NCI-H82 (cell line): ENCODE measurements around the gene ADAMTS2.

Experiments used
- DNase-seq: peaks from one replicate; lab custom pipeline; 2025; lab: John Stamatoyannopoulos, UW

The ADAMTS2 gene

DNA sequence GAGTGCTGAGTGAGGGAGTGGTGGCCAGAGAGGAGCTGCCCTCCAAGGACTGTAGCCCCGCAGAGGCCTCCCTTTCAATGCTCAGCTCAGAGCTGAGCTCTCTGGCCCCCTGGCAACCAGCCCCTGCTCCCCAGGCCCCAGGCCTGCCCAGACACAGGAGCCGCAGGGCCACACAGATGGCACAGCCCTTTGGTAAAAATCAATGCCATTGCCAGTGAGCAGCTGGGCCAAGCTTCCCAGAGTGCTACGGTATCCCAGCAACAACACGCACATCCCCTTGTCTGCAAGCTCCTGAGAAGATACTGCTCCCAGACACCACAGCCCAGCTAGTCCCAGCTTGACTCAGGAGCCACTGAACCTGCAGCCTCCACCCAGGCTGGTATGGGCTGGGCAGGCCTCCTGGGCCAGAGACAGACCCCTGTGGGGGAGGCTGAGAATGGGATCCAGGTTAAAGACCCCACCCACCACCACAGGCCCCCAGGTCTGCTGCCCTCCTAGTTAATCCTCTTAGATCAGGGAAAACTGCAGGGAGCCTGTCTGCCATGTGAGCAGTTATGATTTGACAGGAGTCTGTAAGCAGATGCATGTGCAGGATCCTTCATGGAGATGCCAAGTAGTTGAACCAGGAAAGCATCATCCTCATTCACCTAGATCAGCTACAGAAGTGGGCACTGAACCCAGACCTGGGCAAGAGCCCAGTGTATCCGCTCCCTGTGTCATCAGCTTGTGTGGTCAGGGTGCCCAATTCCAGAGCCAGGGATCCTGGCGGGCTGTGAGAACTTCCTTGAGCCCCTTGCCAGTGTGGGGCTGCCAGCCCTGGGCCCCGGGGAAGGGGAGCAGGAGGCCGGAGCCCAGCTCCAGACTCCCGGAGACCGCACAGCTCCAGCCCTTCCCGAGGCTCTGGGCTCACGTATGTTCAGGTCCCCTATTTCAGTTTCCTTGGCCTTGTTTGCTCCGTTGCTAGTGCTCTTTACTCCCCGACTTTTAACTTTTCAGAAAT, 26.7 kb upstream of the ADAMTS2 start:
- peak; percentile 78 for DNase-seq

DNA sequence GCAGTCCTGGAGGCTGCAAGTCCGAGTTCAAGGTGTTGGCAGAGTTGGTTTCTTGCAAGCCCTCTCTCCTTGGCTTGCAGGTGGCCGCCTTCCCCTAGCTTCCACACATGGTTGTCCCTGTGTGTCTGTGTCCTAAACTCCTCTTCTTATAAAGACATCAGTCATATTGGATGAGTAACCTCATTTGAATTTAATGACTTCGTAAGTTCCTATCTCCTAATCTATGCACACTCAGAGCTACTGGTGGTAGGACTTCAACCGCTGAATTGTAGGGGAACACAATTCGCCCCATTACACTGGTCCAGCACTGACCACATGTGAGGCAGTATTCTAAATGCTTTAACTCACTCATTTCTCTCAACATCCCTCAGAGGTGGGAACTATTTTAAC, 25.9 kb upstream of the ADAMTS2 start:
- no peak for DNase-seq

DNA sequence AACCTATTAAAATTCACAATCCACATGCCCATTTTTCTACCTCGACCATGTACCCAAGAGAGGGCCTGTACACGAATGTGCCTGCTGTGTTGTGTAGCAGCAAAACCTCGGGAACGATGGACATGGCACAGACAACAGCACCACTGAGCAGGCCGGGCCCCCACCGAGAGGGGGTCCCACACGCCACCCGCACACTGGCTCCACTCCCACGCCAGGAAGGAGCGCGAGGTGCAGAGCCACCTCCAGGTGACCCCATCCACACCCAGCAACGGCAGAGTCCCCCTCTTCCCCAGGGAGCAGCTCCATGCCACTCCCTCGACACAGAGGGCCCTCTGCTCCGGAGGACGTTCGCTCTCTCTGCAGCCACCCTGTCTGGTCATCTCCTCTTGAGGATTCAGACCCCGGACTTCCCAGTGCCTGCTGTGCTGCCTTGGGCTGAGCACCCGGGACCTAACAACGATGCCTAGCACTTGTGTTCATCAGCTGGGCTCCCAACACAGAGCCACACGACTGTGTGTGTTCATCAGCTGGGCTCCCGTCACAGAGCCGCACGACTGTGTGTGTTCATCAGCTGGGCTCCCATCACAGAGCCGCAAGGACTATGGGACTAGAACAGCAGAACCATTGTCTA, 25.3 kb upstream of the ADAMTS2 start:
- no peak for DNase-seq

DNA sequence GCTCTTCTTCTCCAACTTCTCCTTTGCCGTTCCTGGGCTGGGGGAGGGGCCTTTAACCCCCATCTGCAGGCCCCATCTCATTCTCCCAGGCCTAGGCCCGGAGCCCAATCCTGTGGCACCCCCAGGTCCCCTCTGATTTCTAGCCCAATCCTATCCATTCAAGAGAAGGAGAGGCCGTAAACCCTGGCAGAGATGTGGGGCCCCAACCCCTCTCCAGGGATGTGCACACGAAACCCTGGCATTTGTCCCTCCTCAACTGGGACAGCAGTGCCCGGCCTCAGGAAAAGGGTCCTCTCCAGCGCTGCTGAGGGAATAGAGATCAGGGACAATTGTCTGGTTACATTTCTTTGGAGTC, 24.2 kb upstream of the ADAMTS2 start:
- no peak for DNase-seq

DNA sequence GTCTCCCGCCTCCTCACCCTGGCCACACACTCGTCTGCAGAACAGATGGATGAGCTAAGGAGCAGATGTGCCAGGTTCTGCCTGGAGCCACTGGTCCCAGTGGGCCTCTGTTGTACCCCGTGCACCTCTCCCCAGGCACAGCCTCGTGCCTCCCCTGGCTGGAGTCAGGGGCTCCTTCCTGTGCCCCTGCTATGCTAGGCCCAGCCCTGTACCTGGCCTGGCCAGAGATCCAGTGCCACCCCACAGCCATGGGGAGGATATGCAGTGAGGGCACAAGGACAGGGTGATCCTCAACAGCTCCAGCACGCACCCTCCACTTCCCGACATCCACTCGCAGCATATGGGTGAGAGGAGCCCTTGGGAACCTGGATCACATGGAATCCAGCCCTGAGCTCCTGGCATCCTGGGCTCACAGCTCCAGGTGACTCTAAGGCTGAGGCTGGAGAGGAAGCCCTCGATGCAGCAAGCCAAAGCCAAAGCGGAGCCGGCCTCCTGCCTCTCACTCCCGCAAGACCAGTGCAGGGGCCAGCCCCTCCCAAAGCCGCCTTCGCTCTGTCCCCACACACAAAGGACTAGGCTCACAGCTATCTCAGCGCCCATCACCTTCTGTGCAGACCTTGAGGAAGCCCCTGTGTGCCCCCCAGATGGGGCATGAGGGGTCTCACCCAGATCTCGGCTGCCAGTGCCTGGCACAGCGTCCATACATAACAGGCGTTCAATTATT, 23.7 kb upstream of the ADAMTS2 start:
- no peak for DNase-seq

DNA sequence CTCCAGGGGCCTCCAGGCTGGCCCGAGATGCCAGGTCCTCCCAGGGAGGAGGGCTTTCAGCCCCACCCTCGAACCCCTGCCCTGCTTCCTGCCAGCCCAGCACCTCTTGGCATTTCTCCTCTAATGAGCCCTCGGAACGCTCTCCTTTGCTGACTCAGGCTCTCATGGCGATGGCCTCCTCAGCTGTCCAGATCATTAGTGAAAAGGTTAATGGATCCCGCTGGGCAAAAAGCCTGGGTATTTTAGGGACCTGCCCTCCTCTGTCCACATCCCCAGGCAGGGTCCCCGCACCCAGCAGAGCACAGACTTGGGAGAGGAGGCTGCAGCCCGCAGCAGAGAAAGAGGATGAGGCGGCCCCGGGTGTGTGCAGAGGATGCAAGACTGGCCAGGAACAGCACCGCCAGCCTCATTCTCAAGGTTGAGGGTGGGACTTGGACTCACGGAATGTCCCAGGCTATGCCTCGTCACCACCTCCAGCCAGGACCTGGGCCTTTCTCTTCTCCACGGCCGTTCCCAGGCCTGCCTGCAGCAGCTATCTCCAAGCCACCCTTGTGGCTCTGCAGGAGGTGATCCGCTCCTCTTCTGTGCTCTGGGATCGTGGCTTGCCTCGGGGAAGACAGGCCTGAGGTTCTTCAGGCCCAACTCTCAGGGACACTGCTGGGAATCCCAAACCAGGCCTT, 23.0 kb upstream of the ADAMTS2 start:
- DNase-seq: no peak

DNA sequence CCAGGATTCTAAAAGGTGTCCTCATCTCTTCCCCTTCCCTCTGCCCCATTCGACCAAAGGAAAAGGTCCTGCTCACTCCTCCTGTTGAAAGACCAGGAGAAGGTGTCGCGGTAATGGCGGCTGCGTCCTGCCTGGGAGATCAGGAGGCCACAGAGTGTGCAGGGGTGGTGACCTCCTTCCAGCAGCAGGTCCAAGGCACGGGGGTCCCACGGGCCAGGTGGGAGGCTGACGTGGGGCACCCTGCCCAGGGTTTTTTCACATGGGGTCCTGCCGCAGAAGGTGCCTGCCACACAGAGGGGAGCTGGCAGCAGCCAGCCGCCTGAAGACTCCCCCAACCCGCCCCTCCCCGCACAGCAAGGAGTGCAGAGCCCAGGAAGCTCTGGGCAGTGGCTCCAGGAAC, 22.2 kb upstream of the ADAMTS2 start:
- no peak for DNase-seq

DNA sequence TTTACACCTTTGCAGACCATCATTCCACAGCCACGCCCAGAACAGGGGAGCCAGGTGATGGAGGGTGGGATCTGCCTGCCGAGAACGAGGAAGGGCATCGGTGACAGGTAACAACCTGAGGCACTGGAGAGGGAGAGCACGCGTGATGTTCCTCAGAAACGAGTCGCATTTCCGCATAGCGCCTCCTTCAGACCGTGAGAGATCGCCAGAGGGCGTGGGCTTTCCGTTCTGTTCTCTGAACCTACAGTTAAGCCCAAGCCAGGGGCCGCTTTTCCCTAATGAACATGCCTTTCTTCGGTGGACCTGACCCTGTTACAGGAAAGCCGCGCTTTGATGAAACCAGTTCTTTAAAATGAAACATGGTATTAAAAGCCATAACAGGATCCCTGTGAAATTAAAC, 17.1 kb upstream of the ADAMTS2 start:
- peak; percentile 32 for DNase-seq

DNA sequence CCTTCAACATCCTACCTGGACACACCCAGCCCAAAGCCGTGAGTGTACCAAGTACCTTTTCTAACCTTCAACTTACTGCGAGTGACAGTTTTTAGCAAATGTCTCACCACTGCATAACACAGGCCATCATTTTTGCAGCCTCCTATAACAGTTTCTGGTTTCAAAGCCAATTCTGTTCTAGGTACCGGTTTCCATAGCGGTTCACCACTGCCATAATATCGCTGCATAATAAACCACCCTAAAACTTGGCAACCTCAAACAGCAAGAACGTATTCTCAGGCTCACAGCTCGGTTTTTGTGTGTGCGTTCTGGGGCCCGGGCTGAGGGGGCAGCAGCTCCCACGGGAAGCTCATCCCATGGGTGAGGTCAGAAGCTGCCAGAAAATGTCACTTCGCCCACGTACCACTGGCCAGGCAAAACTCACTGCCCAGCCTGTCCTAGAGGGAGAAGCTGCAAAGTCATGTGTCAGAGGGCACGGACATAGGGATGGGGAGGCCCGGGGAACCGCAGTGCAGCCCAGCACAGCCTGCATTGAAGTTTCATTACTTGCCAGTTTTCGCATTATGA, 15.9 kb upstream of the ADAMTS2 start:
- DNase-seq: no peak

DNA sequence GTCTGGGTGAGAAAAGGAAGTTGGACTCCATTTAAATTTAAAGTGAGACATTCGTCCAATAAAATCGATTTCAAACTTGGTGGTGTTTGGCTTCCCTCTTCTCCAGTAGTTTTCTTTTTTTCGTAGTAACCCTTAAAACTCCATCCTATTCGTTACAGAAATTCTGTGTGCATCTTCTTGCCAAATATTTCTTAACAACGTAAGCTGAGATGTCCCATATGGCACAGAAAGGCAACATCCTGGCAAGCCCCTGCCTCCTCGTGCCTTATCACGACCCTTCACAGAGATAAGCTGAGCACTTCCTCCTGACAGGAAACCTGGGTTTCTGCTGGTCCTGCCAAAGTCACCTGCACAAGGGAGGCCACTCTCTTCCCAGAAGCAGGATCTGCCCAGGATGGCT, 11.8 kb upstream of the ADAMTS2 start:
- no peak for DNase-seq

DNA sequence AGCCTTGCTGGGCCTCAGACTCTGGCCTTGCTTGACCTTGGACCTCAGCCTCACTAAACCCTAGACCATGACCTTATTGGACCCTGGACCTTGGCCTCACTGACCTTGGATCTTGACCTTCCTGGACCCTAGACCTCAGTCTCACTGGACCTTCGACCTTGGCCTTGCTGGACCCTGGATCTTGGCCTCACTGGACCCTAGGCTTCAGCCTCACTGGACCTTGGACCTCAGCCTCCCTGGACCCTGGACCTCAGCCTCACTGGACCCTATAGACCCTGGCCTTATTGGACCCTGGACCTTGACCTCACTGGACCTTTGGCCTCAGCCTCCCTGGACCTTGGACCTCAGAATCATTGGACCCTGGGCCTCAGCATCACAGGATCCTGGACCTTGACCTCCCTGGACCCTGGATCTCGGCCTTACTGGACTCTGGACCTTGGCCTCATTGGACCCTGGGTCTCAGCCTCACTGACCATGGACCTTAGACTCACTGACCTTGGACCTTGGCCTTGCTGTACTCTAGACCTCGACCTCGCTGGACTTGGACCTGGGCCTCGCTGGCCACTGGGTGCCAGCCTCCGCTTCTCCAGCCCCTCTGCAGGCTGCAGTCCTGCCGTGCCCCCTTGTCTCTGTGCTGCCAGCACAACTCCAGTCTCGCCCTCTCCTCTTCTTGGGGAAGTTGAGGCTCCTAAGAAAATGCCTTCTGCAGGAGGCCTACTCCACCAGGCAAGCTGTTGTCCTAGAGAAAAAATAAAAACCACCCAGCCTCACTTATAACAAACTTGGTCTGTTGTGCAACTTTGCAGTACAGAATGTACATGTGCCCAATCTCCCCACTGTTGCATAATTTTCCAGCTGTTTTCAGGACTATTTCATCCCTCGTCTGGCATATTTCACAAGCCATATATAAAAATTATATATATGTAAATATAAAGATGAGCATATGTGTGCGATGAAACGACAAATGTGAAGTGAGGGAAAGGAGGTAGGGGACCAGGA, 11.0 kb upstream of the ADAMTS2 start:
- no peak for DNase-seq

DNA sequence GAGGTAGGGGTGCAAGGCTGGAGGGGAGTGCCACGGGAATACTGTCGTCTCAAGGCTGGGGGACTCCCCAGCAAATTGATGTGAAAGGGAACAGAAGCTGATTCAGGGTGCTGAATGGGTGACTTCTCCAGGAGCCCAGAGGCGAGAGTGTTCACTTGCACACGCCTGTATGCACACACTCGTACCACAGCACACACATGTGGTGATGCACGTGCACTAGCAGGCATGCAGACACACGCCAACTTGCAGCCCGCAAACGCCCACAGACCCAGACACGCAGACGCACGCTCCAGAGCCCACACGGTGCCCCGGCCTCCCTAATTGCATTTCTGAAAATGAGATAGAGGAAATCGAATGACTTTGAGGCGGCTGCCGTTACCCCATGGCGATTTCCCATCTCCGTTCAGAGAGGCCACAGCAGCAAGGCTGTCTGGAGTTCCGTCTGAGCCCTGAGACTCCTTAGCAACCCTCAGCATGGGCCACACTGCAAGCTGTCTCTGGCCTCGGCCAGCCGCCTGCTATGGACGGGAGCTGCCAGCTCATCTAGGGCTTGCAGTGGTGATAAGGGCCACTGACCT, 9.1 kb upstream of the ADAMTS2 start:
- no peak for DNase-seq

DNA sequence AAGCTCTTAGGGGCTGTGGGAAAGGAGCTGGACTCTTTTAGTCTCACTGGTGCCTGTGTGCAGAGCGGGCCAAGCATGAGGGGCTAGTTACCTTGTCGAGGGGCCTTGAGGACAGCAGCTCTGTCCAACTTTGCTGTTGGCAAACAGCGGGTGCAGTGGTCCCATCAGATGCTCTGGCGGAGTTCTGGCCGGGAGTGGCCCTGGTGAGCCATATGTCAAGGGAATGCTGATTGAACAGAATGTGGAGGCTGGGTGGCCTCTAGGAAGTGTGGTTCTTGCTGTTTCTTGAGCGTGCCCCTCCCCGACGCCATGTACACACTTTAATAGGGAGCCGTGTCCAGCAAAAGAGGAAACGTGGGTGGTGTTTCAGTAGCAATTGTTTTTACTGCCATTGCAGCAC, 3.6 kb upstream of the ADAMTS2 start:
- no peak for DNase-seq

DNA sequence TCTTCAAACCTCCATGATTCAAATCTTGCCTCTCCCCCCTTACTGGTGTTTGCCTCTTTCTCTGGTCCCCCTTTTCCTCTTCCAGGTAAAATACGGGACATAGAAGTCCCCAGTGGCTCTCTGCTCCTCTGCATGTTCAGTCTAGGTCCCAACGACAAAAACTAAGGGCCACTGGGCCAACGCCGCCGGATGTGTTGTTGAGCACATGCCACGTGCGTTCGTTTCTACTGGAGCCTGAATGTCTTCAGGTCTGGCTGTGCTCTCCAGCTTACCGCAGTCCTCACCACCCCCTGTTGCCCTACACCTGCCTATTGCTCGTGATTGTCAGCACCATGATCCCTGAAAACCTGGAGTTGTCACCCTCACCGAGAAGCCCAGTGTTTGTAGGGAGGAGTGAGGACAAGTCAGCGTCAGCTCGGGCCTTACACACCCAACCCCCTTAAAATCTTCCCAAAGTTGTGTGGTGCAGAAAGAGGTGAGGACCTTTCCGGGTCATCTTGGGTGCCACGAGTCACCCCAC, 2.8 kb upstream of the ADAMTS2 start:
- DNase-seq: no peak

DNA sequence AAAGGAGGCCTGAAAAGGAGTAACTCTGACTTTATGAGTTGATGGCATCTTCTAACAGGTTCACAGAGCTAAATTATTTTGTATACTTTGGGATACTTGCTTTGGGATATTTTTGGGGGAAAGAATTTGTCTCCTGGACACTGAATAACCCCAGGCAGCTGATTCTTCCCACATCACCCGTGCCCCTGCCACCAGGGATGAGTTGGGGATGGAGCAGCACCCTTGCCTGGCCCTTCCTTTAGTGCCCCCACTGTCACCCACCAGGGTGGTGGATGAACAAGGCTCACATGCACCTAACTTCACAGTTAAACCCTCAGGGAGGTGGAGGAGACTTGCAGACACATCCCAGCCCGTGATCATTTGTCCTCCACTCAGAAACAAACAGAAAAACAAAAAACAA, 2.3 kb upstream of the ADAMTS2 start:
- no peak for DNase-seq

DNA sequence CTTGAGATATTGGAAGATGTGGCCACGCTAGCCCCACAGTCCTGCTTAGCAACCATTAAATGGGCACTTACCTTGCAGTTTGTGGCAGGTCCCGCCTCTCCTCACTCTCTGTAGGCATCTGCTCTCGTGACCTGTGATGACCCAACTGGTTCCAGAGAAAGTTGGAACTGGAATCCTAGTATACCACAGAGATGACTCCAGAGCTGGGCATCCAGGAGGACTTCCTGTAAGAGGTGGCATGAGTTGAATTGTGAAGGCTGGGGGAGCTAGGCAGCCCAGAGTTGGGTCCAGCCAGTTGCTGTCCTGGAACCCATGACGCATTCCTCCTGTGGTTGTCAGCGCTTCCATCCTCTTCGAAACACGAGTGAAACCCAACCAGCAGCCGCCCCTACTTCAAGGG, 1.6 kb upstream of the ADAMTS2 start:
- DNase-seq: no peak

DNA sequence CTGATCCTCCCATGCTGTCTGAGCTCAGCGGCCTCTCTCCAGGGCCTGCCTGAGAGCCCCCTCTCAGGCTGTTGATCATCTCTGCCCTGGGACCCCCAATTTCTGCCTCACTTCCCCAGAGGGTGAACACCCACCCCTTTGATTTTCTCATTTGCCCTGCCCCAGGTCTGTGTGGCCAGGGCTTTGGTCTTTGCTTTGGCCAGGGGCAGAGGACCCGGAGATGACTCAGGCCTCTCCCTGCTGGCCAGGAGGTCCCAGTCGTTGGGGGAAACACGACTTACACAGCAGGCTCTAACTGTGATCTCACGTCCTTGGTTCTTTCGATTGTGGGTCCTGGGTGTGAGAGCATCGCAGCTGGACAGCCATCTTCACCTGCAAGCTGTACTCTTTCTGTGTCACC, 1.1 kb upstream of the ADAMTS2 start:
- no peak for DNase-seq

DNA sequence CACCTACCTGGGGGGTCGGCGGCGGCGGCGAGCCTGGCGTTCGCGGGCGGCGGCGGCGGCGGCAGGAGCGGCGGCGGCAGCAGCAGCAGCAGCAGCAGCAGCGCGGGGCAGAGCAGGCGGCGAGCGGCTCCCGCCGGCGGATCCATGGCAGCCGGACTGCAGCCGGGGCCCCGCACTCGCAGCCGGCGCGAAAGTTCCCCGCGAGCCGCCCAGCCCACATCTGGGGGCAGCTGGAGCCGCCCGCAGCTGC, 153 bp downstream of the ADAMTS2 start:
- no peak for DNase-seq

DNA sequence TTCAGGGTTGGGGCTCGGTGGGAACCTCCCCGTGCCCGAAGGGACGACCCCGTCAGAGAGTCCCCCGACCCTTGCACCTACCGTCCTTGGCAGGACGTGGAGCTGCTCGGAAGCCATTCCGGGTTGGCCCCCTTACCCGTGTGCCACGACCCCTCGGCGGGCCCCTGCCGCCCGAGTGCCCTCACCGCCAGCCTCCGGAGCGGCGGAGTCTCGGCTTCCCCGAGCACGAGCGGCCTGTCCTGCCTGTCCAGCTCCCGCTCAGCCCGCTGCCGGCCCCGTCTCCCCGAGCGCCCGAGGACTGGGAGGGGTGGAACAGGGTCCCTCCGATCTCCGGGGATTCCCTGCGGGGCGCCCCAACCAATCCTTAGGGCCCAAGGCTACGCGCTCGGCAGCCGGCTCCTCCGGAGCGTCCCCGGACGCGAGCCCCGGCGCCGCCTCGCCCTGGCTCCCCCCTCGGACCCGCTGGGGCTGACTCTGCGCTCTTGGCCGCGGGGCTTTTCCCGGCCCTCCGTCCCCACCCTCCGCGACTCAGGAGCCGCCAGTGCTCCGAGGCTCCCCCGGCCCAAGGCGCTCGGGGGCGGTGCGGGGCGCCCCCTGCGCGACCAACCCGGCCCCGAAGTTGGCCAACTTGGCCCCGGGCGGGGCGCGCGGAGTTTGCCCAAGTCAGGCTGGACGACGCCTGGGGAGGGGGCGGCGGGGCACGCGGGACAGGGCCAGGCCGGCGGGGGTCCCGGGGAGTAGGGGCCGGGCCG, 654 bp downstream of the ADAMTS2 start:
- no peak for DNase-seq
